HG03460 (cell line): ENCODE measurements around the gene ST7.
"Not testable (repeated sequence)": the region's sequence is repeated elsewhere in the genome, so short reads cannot be mapped to it uniquely, and the experiment has no call there.

Experiments used
- ATAC-seq: cut with Tn5 transposase; IDR thresholded peaks from one replicate; pipeline ENCODE4 v1.9.1; 2021; ENCODE audit not compliant: unreplicated experiment

Gene ST7

DNA sequence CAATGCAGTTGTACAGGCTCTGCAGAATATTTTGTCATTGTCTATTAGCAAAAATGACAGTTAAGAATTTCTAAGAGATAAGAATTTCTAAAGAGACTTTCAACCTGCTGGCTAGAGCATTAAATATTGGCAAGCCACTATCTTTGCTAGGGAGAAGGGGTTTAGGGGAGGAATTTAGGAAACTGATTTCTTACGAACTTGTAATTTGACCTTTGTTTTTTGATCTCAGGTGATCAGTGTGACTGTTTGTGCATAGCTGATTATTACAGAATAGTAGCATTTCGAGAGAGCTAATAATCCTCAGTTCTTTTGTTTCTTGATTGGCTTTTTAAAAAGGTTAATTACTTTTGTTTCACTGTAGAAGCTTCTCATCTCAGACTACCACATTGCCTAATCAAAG, 68.1 kb downstream of the ST7 start:
- no peak for ATAC-seq

DNA sequence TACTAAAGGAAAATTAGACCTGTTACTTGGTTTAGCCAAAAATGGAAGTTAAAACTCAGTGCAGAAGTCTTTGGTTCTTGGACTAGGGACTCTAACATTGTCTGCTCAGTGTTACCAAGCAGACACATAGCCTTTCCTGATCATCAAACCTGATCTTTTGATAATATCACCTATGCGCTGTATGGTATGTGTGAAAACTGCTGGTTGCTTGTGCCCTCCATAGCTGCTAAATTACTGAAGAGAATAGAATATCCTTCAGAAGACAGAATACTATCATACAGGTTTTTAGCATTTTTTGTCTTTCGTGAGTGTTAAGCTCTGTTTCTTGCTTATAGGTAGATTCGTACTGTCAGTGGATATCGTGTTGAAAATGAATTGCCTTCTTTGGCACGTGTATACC, 68.7 kb downstream of the ST7 start:
- no peak for ATAC-seq

GRCh38 chr7:117023325-117023854, 70.1 kb downstream of the ST7 start:
- peak; percentile 54 for ATAC-seq

- no peak for ATAC-seq
Measured at GRCh38 chr7:117024811-117025210, 71.5 kb downstream of the ST7 start.

GRCh38 chr7:117025891-117026290, 72.6 kb downstream of the ST7 start:
- no peak for ATAC-seq

GRCh38 chr7:117030346-117030745, 77.0 kb downstream of the ST7 start:
- ATAC-seq, result not testable (repeated sequence)

GRCh38 chr7:117030793-117031192, 77.5 kb downstream of the ST7 start:
- ATAC-seq, result not testable (repeated sequence)

DNA sequence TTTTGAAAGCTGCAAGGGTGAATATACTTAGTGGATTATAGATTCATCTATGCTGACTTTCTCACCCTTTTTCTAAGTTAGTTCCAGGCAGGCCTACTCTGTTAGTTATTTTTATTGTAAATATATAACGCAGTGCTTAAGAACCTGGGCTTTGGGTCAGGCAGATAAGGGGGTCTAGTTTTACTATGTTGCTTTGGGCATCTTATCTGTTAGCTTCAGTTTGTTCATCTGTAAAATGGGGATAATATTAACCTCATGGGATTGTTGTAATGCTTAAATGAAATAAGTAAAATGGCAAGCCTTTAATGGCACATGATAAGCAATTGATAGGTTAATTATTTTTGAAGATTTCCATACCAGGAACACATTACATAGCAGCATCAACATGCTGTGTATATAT, 79.5 kb downstream of the ST7 start:
- no peak for ATAC-seq

DNA sequence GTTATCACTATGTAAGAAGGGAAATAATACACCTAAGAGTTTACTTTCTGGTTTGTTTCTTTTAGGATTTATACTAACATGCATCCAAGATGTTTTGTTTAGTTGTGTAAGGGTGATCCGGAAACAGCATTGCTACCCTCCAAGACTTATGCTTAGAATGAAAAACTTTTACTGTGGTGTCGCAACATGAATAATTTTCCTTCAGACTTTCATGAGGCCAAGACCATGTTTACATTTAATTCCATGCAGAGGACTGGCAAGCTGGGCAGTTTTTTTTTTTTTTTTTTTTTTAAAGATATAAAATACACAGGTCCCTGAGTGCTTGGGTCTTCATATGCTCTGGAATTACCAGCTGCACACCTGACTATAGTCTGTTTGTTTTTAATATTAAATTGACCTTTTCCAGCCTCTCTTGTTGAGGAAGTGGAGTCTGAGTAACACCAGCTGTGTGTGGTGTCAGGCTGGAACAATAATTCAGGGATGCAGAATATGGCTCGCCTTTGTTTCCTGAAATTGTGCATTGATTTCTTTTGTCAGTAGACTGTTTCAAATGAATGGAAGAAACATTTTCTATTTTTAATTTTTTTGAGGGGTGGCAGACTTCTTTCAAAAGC, 81.7 kb downstream of the ST7 start:
- no peak for ATAC-seq

DNA sequence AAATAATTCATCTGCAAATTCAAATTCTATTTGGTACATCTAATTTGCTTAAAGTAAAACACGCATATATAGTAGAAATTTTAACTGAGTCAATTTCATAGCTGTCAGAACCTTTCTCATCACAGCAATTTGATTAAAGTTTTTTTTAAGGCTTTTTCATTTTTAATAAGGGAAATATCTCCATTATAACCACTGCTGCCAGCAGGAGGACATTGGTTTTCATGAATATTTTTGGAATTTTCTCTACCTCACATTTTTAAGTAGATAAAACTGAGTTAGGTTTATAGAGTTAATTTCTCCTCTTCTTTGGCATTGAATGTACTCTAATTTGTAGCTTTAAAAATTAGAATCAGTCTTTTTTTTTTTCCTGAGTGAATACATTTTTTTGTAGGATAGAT, 82.2 kb downstream of the ST7 start:
- ATAC-seq, result no peak

GRCh38 chr7:117036053-117036669, 82.9 kb downstream of the ST7 start:
- ATAC-seq, result no peak

DNA sequence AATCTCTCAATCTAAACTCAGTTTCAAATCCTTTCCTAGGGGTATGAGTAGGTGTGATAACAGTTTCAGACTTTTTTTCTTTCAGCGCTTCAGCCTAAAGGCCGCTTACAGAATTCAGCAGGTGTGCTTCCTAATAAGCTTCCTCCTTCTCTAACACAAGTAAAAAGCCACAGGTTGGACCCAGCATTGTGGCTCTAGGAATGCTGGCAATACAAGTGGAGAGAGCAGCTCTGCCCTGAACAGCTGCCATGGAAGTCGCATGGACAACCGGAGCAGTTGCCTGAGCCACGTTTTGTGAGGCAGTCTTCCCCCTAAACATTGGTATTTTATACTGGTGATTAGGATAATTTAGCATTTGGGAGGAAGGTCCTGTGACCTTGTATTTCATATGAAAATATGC, 83.5 kb downstream of the ST7 start:
- no peak for ATAC-seq

- no peak for ATAC-seq
Measured at GRCh38 chr7:117038408-117038807, 85.1 kb downstream of the ST7 start.

- peak; percentile 86 for ATAC-seq
Measured at GRCh38 chr7:117041007-117041406, 87.7 kb downstream of the ST7 start.

DNA sequence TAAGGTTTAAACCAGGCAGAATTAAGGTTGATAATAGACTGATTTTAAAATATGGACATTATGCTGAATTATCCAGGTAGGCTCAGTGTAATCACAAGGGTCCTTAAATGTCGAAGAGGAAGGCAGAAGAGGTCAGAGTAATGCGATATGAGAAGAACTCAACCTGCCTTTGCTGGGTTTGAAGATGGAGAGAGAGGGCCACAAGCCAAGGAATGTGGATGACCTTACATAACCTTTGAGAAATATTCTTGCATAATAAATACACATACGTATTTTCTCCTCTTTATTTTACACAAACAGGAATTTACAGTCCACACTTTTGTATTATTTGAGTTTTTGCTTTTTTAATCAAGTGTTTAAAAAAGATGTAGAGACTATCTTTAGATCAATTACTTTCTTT, 88.5 kb downstream of the ST7 start:
- no peak for ATAC-seq

- ATAC-seq, result no peak
Measured at GRCh38 chr7:117043108-117043825, 90.0 kb downstream of the ST7 start.

- no peak for ATAC-seq
Measured at GRCh38 chr7:117044664-117045063, 91.4 kb downstream of the ST7 start.

DNA sequence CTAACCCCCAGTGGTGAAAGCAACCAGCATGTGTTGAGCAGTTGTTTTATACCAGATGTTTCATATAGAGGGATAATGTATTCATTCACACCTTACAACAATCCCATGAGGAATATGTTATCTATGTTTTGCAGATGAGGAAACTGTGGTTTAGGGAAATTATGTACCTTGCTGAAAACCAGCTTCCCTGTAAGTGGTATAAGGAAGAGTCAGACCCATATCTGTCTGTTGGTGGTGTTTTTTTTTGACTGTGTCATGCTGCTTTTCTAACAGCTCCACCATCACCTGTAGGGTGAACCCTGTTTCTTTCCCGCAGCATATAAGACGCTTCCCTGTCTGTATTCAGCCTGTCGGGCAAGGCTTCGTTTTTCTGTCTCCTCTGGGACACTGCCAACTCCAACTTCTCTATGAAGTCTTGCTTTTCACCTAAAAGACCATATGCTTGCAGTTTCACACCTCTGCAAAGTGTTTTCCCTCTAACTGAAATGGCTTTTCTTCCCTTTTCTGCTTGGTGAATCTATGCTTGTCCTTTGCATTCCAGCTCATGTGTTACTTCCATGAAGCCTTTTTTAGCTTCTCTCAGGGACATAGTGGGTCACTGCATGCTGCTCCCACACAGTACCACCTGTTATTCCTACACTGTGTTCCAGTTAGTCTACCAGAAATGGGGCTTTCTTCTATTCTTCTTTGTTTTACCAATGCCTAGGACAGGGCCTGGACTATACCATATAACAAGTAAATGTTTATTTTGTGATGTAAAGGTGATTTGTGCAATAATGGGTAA, 92.8 kb downstream of the ST7 start:
- ATAC-seq, result no peak

GRCh38 chr7:117047496-117047895, 94.2 kb downstream of the ST7 start:
- ATAC-seq, result no peak

GRCh38 chr7:117048114-117048866, 95.0 kb downstream of the ST7 start:
- ATAC-seq, result no peak

DNA sequence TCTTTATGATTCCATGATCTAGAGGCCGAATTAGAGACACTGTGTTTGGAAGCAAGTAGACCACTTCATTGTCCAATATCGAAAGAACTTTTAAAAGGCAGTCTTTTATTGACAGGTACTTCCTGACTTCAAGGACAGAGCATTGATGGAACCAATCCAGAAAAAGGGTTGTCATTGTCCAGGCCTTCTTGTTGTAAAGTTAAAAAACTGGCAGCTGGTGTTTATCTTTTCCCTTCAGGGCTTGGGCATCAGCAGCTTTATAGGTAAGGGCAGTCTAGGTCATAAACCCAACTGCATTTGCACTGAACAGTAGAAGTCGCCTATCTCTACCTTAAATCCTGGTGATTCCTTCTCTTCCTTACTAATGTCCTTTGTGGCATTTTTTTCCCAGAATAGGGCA, 95.6 kb downstream of the ST7 start:
- ATAC-seq, result no peak
